Right cardiac atrium (tissue), 5 donors: ENCODE data around the gene ZNF286A. TPM values are rescaled to one million over a fixed set of nuclear protein-coding genes. Genes with fewer than 3 reads are reported as not detected.
"Not testable (repeated sequence)": the region's sequence is repeated elsewhere in the genome, so short reads cannot be mapped to it uniquely, and the experiment has no call there.

Experiments used
- ATAC-seq, 2 donors: fragments of 200-7000 bp; cut with Tn5 transposase; one replicate each; pipeline versions ENCODE4 v1.8.0 to v1.9.1; 2020; ENCODE audit warnings: moderate library complexity in 2 of 2, mild to moderate bottlenecking in 1 of 2
- DNase-seq, 3 donors: peaks; one replicate each; pipeline ENCODE4 v3.0.0-alpha.2; 2020
- H3K27ac ChIP-seq: one replicate; pipeline ENCODE4 v1.5.1; 2013; ENCODE audit warnings: mild to moderate bottlenecking, low read length, control low read depth, moderate library complexity
- H3K27me3 ChIP-seq: one replicate; pipeline ENCODE4 v1.6.1; 2013; ENCODE audit not compliant: control insufficient read depth, insufficient read depth
- H3K4me1 ChIP-seq: one replicate; pipeline ENCODE4 v1.6.1; 2013; ENCODE audit warnings: low read length; ENCODE audit not compliant: control insufficient read depth, insufficient read depth
- H3K4me3 ChIP-seq: one replicate; pipeline ENCODE4 v1.5.1; 2013; ENCODE audit warnings: low read length, control low read depth
- H3K9me3 ChIP-seq: one replicate; pipeline ENCODE4 v1.6.1; 2013; ENCODE audit warnings: low read length; ENCODE audit not compliant: control insufficient read depth
- WGBS: extraction: QIAGEN DNeasy Blood & Tissue Kit; methylation state at CpG from one replicate; pipeline ENCODE4 v1.1.7; 2013; 5-methylcytosine and 5-hydroxymethylcytosine counted together
- intact Hi-C, 4 donors: fragments of 100-400 bp; cut with DNase I; formaldehyde crosslinking; loops; one replicate each; pipeline versions ENCODE4 v1.11.0 to v1.14.0; 2022 to 2023
- polyA plus RNA-seq: library from polyadenylated mRNA; stranded (reverse); fragments of 200-250 nt; gene quantifications from one replicate; pipeline ENCODE4 v1.2.3, GENCODE V29; 2013
- total RNA-seq, 4 donors: library from RNA; stranded (reverse); fragmentation: NEBNext Ultra II Directional; extraction: Animal tissue kit (Norgen Biotek cat#: 25700); gene quantifications; one replicate each; pipeline ENCODE4 v1.2.1, GENCODE V29; 2021
- donor health status: healthy with polysubstance abuse.
- donor health status: DM: no; HTN: yes; CAD: no.
- donor health status: DM: no; HTN: no; CAD: no.
- donor health status: DM: no; HTN: yes; CAD: no; lungs with severe emphysema.
- donor health status: DM: yes; HTN: yes; CAD: no.

Gene ZNF286A
- total and polyA plus RNA-seq, 5 donors: 13.0 to 25.4 (median 18.3) TPM

GRCh38 chr17:15739259-15739658 lies 39.7 kb downstream of the ZNF286A start:
- H3K27me3 ChIP-seq, H3K27ac ChIP-seq, ATAC-seq, DNase-seq, H3K4me3 ChIP-seq, intact Hi-C loops, H3K9me3 ChIP-seq, H3K4me1 ChIP-seq: not testable (repeated sequence)
- 89% methylated on average over 10 of the region's 11 CpGs for whole genome bisulfite sequencing

DNA sequence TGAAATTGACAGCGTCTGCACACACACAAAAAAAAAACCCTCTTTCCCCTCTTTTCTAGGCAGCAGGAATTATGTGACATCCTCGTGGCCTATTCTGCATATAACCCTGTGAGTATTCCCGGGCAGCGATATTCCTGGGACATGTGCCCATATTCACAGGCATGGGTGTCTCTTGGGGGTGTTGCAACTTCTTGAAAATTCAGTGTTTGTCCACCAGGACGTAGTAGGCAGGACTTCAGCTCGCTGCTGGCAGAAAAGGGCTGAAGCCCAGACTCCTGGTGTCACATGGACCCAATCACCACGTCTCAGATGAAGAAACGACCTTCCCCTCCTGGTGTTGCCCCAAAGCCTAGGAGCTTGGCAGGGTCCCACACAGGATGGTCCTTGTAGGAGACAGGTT lies 40.5 kb downstream of the ZNF286A start:
- H3K27me3 ChIP-seq, intact Hi-C loops, H3K4me1 ChIP-seq, H3K9me3 ChIP-seq, ATAC-seq, H3K4me3 ChIP-seq, H3K27ac ChIP-seq: not testable (repeated sequence)
- peak in 1 of 3 donors; percentile 32 for DNase-seq
- WGBS: 49% methylated on average over 8 of the region's 8 CpGs

GRCh38 chr17:15740570-15741120 lies 41.1 kb downstream of the ZNF286A start:
- H3K9me3 ChIP-seq: no peaks in the 10 kb centered on the region
- DNase-seq (no peak), ATAC-seq (no peak)
- H3K27ac ChIP-seq: no peak overlapping the region
- intact Hi-C loops: no loop called here
- H3K27me3 ChIP-seq: no peaks in the 10 kb centered on the region
- H3K4me3 ChIP-seq: no peak overlapping the region
- WGBS: 95% methylated on average over 7 of the region's 7 CpGs
- no peaks in the 10 kb centered on the region for H3K4me1 ChIP-seq

DNA sequence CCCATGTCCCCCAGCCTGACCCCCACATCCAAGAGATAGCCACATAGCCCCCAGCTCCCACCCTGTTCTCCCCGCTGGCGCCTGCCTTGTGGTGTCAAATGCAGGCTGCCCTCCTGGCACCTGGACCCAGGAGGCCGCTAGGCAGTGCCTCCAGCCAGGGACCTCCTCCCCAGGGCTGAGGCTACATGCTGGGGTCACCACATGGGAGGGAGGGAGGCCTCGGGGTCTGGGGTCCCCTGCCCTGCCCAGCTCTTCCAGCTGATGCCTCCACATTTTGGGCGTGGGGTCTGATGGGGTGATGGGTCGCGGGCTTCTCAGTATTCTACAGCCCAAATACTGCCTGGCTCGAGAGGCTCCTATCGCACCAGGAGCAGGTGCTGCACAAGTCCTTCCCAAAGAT lies 42.1 kb downstream of the ZNF286A start:
- no peak overlapping the region for H3K27ac ChIP-seq
- intact Hi-C loops: no loop called here
- H3K9me3 ChIP-seq: no peaks in the 10 kb centered on the region
- no peak overlapping the region for H3K4me3 ChIP-seq
- no peaks in the 10 kb centered on the region for H3K4me1 ChIP-seq
- no peaks in the 10 kb centered on the region for H3K27me3 ChIP-seq
- ATAC-seq: peak in 1 of 2 donors; percentile 12
- WGBS: 94% methylated on average over 9 of the region's 9 CpGs
- no peak for DNase-seq

GRCh38 chr17:15742051-15742795 lies 42.7 kb downstream of the ZNF286A start:
- no peaks in the 10 kb centered on the region for H3K27me3 ChIP-seq
- 80% methylated on average over 15 of the region's 15 CpGs for WGBS
- no peaks in the 10 kb centered on the region for H3K9me3 ChIP-seq
- DNase-seq: no peak
- H3K4me3 ChIP-seq: no peak overlapping the region
- ATAC-seq: peak in 1 of 2 donors; percentile 13
- intact Hi-C loops: no loop called here
- no peaks in the 10 kb centered on the region for H3K4me1 ChIP-seq
- no peak overlapping the region for H3K27ac ChIP-seq

DNA sequence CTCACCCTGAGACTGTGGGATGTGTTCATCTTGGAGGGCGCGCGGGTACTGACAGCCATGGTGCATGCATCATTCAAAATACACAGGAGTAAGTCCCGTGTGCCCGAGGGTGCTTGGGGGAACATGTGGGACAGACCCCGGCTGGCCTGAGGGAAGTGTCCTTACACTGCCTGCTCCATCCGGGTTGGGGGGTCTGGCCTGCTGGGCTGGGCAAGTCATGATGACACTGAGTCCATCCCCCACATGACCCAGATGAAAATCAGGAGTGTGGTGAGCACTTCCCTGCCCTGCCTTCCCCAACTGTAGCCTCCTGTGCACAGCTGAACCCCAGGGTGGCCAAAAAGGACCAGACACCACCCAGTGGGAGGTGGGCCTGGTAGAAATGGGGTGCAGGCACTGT lies 43.4 kb downstream of the ZNF286A start:
- H3K27me3 ChIP-seq: no peaks in the 10 kb centered on the region
- DNase-seq: no peak
- 91% methylated on average over 7 of the region's 7 CpGs for WGBS
- H3K4me3 ChIP-seq: no peak overlapping the region
- no peak for ATAC-seq
- H3K9me3 ChIP-seq: no peaks in the 10 kb centered on the region
- intact Hi-C loops: no loop called here
- H3K27ac ChIP-seq: no peak overlapping the region
- no peaks in the 10 kb centered on the region for H3K4me1 ChIP-seq

DNA sequence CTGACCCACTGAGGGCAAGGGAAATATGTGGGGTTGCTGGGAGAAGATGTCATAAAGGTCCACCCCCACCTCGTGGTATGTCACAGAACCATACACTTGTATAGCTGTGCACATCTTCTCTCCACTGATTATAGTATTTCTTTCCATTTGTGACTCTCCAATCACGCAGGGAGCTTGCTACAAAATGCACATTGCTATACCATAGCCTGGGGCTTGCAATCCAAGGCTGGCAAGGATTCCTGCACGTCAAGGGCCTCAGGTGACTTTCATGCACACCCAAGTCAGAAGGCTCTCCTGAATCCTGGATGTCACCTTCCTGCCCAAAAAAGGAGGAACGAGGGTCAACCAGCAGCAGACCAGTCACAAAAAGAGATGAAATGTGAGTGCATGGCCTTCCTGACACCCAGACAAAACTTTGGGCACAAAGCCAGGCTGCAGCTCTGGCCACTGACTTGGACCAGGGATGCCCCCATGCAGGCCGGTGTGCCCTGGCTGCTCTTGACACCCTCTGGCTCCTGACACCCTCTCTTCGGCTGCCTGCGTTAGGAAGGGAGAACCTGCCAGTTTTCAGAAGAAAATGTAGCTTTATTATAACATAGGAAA lies 44.6 kb downstream of the ZNF286A start:
- Histone ChIP-seq H3K27ac (no peak overlapping the region), H3K9me3 (no peaks in the 10 kb centered on the region), H3K27me3 (no peaks in the 10 kb centered on the region), H3K4me3 (no peak overlapping the region), H3K4me1 (no peaks in the 10 kb centered on the region)
- 71% methylated on average over 7 of the region's 7 CpGs for WGBS
- DNase-seq (no peak), ATAC-seq (no peak)
- intact Hi-C loops: no loop called here

DNA sequence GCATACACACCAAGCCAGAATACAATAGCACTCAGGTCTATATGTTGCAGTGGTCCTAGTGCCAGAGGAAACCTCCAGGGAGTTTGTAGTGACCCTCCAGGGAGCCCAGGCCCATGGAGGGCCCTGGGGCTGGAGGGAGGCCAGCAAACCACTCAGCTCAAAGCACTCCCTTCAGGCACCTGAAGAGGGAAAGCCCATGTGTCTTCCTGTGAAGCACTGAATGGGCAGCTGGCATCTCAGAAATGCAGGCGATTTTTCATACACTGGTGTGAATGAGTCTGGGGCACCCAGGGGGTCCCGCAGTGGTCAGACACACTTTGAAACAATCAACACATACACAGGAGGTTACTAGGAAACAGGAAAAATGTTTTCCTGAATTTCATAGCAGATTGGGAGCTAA lies 45.3 kb downstream of the ZNF286A start:
- Histone ChIP-seq H3K27ac (no peak overlapping the region), H3K4me1 (no peaks in the 10 kb centered on the region), H3K4me3 (no peak overlapping the region), H3K9me3 (no peaks in the 10 kb centered on the region), H3K27me3 (no peaks in the 10 kb centered on the region)
- ATAC-seq (no peak), DNase-seq (no peak)
- intact Hi-C loops: no loop called here
- WGBS: 54% methylated on average over 2 of the region's 2 CpGs

DNA sequence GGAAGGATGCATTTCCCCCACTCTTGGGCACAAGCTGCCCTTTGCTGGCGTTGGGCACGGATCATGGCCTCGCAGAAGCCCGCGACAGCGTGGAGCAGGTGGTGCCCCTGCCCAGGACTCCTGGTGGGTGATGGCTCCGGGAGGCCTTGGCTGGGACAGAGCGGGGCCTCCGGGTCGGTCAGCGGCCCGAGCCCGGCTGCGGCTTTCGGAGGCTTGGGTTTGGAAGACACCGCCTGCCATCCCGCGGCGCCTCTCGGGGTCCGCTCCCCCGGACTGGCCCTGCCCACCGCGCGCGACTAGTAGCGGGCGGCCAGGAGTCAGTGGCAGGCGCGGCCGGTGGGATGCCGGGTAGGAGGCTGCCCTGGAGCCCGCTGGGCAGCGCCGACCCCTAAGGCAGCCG lies 49.9 kb downstream of the ZNF286A start:
- H3K4me1 ChIP-seq, H3K4me3 ChIP-seq, DNase-seq, H3K27me3 ChIP-seq, H3K27ac ChIP-seq, intact Hi-C loops, H3K9me3 ChIP-seq: not testable (repeated sequence)
- ATAC-seq: peak in 1 of 2 donors; percentile 31
- 6% methylated on average over 29 of the region's 36 CpGs for WGBS

- H3K9me3 ChIP-seq, H3K4me3 ChIP-seq, H3K27ac ChIP-seq, intact Hi-C loops, H3K4me1 ChIP-seq, DNase-seq, H3K27me3 ChIP-seq: not testable (repeated sequence)
- peak; percentile 25 to 38 for ATAC-seq
- 47% methylated on average over 9 of the region's 14 CpGs for WGBS
These were observed 69.4 kb downstream of the ZNF286A start for GRCh38 chr17:15768865-15769533.
